Naive B cell (primary cell): ENCODE measurements around the gene CRHR2. TPM values are rescaled to one million over a fixed set of nuclear protein-coding genes. Genes with fewer than 3 reads are reported as not detected.

Experiments
- ATAC-seq, 2 donors: fragments of 150-1000 bp; cut with Tn5 transposase; 2 replicates each; pipeline ENCODE4 v1.10.0; 2021; ENCODE audit warnings: low read depth in 2 of 2, mild to moderate bottlenecking in 2 of 2, moderate library complexity in 2 of 2
- DNase-seq: peaks from one replicate; pipeline ENCODE4 v3.0.0; 2022
- H3K27ac Mint-ChIP-seq, 6 donors: one replicate each; pipeline ENCODE4 v1.8.0; 2020 to 2022; ENCODE audit warnings: mild to moderate bottlenecking in 6 of 6, mixed read lengths in 6 of 6, moderate library complexity in 5 of 6, inconsistent platforms in 2 of 6
- H3K27me3 Mint-ChIP-seq, 3 donors: one replicate each; pipeline ENCODE4 v1.8.0; 2021 to 2022; ENCODE audit warnings: mixed read lengths in 3 of 3, mild to moderate bottlenecking in 1 of 3
- H3K36me3 Mint-ChIP-seq, 2 donors: one replicate each; pipeline ENCODE4 v1.8.0; 2020 to 2022; ENCODE audit warnings: mixed read lengths in 2 of 2, inconsistent platforms in 1 of 2, mild to moderate bottlenecking in 1 of 2
- H3K4me1 Mint-ChIP-seq, 3 donors: one replicate each; pipeline ENCODE4 v1.8.0; 2020 to 2022; ENCODE audit warnings: mixed read lengths in 3 of 3, inconsistent platforms in 1 of 3, mild to moderate bottlenecking in 1 of 3, moderate library complexity in 1 of 3
- H3K4me3 Mint-ChIP-seq, 8 donors: one replicate each; pipeline ENCODE4 v1.8.0; 2020 to 2022; ENCODE audit warnings: mild to moderate bottlenecking in 8 of 8, mixed read lengths in 8 of 8, moderate library complexity in 8 of 8, inconsistent platforms in 2 of 8
- H3K9me3 Mint-ChIP-seq, 7 donors: one replicate each; pipeline ENCODE4 v1.8.0; 2020 to 2022; ENCODE audit warnings: mixed read lengths in 7 of 7, mild to moderate bottlenecking in 5 of 7, inconsistent platforms in 2 of 7, moderate library complexity in 1 of 7
- polyA plus RNA-seq, 6 donors: library from polyadenylated mRNA; unstranded; fragments of 300-500 nt; fragmentation: Illumina TruSeq; gene quantifications; one replicate each; pipeline ENCODE4 v1.2.3, GENCODE V29; 2021; ENCODE audit warnings: low read depth in 6 of 6

Gene CRHR2
- polyA plus RNA-seq, 6 donors from 2014 or later, result not detected

DNA sequence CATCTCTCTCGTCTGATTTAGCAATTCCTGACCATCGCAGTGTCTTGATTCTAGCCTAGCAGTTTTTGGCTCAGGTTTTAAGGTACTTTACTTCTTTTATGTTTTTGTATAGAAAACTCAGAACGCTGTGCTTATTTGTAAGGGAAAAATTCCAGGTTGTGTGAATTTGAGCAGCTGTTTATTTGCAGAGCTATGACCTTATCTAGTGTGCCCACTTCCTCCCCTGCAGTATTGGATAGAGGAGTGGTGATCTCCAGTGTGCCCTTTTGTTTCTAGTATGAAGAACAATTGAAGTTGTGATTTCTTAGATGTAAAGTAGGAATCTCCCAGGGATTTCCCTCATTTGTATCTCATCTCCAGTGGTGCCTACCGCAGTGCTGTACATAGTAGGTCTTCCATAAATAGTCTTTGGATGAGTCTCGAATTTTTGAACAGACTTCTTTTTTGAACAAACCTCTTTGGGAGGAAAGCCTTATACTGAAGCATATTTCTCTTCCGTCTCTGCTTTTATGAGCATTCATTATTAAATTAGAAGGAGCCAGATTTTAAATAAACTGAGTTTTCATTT, 47.5 kb downstream of the CRHR2 start:
- ATAC-seq, result no peak
- H3K4me1 Mint-ChIP-seq, result no peaks in the 10 kb centered on the region
- no peak overlapping the region for H3K4me3 Mint-ChIP-seq
- H3K27me3 Mint-ChIP-seq, result no peaks in the 10 kb centered on the region
- H3K36me3 Mint-ChIP-seq, result peaks cover 27 to 33% of the 10 kb centered on the region in 2 donors
- H3K9me3 Mint-ChIP-seq, result no peaks in the 10 kb centered on the region
- no peak for DNase-seq
- H3K27ac Mint-ChIP-seq, result no peak overlapping the region

DNA sequence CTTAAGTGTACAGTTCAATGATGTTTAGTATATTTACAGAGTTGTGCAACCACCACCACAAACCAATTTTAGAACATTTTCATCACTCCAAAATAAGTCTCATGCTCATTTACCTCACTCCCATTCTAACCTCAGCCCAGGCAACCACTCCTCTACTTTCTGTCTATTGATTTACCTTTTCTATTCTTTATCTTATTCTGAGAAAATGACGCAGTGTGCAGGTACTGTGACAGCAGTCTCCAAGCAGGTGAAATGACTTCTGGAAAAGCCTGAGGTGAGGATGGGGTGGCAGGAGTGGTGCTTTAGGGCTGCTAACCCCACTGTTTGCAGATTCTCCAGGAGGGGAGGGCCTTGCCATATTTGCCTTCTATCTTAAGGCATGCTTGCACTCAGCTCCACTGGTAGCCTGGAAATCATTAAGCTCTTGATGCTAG, 48.0 kb downstream of the CRHR2 start:
- Mint-ChIP-seq H3K27ac (no peak overlapping the region), H3K36me3 (peaks cover 28 to 35% of the 10 kb centered on the region in 2 donors), H3K27me3 (no peaks in the 10 kb centered on the region), H3K4me3 (no peak overlapping the region), H3K9me3 (no peaks in the 10 kb centered on the region), H3K4me1 (no peaks in the 10 kb centered on the region)
- ATAC-seq (no peak), DNase-seq (no peak)

- H3K27me3 Mint-ChIP-seq, result no peaks in the 10 kb centered on the region
- H3K4me3 Mint-ChIP-seq, result no peak overlapping the region
- H3K36me3 Mint-ChIP-seq, result peaks cover 36 to 43% of the 10 kb centered on the region in 2 donors
- no peaks in the 10 kb centered on the region for H3K4me1 Mint-ChIP-seq
- peak overlapping the region in 2 of 6 donors; percentile 69 to 76 for H3K27ac Mint-ChIP-seq
- DNase-seq (no peak), ATAC-seq (no peak)
- H3K9me3 Mint-ChIP-seq, result no peaks in the 10 kb centered on the region
Observed at GRCh38 chr7:30633223-30633622, 49.0 kb downstream of the CRHR2 start.

- DNase-seq (no peak), ATAC-seq (no peak)
- no peaks in the 10 kb centered on the region for H3K4me1 Mint-ChIP-seq
- H3K36me3 Mint-ChIP-seq, result peaks cover 36 to 43% of the 10 kb centered on the region in 2 donors
- no peak overlapping the region for H3K4me3 Mint-ChIP-seq
- H3K27me3 Mint-ChIP-seq, result no peaks in the 10 kb centered on the region
- H3K27ac Mint-ChIP-seq, result no peak overlapping the region
- no peaks in the 10 kb centered on the region for H3K9me3 Mint-ChIP-seq
Observed at GRCh38 chr7:30630986-30631385, 51.3 kb downstream of the CRHR2 start.

GRCh38 chr7:30627026-30627425, 55.2 kb downstream of the CRHR2 start:
- Mint-ChIP-seq H3K4me1 (no peaks in the 10 kb centered on the region), H3K27me3 (no peaks in the 10 kb centered on the region), H3K36me3 (peaks cover 16 to 29% of the 10 kb centered on the region in 2 donors), H3K4me3 (no peak overlapping the region), H3K9me3 (no peaks in the 10 kb centered on the region), H3K27ac (peak overlapping the region in 1 of 6 donors; percentile 44)
- DNase-seq (no peak), ATAC-seq (no peak)

GRCh38 chr7:30625283-30625682, 57.0 kb downstream of the CRHR2 start:
- Mint-ChIP-seq H3K27me3 (no peaks in the 10 kb centered on the region), H3K27ac (no peak overlapping the region), H3K36me3 (peaks cover 18 to 37% of the 10 kb centered on the region in 2 donors), H3K9me3 (no peaks in the 10 kb centered on the region), H3K4me1 (no peaks in the 10 kb centered on the region), H3K4me3 (no peak overlapping the region)
- no peak for ATAC-seq
- no peak for DNase-seq

GRCh38 chr7:30618961-30619360, 63.3 kb downstream of the CRHR2 start:
- Mint-ChIP-seq H3K27me3 (no peaks in the 10 kb centered on the region), H3K27ac (peak overlapping the region in 1 of 6 donors; percentile 88), H3K9me3 (no peaks in the 10 kb centered on the region), H3K36me3 (peaks cover 14 to 29% of the 10 kb centered on the region in 2 donors), H3K4me3 (no peak overlapping the region), H3K4me1 (no peaks in the 10 kb centered on the region)
- ATAC-seq (no peak), DNase-seq (no peak)

- ATAC-seq (no peak), DNase-seq (no peak)
- Mint-ChIP-seq H3K4me3 (no peak overlapping the region), H3K4me1 (peaks cover 0 to 5% (median 5%) of the 10 kb centered on the region in 3 donors), H3K27me3 (no peaks in the 10 kb centered on the region), H3K36me3 (peaks cover 19 to 21% of the 10 kb centered on the region in 2 donors), H3K9me3 (no peaks in the 10 kb centered on the region), H3K27ac (no peak overlapping the region)
Observed at GRCh38 chr7:30618080-30618676, 64.1 kb downstream of the CRHR2 start.

- H3K4me1 Mint-ChIP-seq, result peaks cover 0 to 6% (median 5%) of the 10 kb centered on the region in 3 donors
- no peaks in the 10 kb centered on the region for H3K27me3 Mint-ChIP-seq
- H3K36me3 Mint-ChIP-seq, result peaks cover 20 to 26% of the 10 kb centered on the region in 2 donors
- H3K9me3 Mint-ChIP-seq, result no peaks in the 10 kb centered on the region
- no peak overlapping the region for H3K4me3 Mint-ChIP-seq
- ATAC-seq (no peak), DNase-seq (no peak)
- no peak overlapping the region for H3K27ac Mint-ChIP-seq
Observed at GRCh38 chr7:30617359-30617758, 64.9 kb downstream of the CRHR2 start.

DNA sequence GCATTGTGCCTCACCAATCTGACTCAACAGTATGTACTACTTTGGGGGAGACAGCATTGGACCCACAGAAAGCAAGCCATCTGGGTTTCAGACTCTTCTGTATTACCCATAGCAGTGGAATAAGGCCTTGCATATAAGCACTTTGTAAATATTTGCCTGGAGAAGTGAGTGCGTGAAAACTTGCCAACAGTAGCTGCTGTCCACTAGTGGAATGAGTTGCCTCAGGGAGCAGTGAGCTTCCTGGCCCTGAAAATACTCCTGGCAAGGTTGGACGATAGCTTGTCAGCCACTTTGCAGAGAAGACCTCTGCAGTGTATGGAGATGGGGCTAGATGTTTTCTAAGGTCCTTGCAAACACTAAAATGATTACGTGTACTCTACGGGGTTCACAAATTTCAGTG, 65.9 kb downstream of the CRHR2 start:
- no peak overlapping the region for H3K27ac Mint-ChIP-seq
- H3K4me1 Mint-ChIP-seq, result peaks cover 0 to 6% (median 5%) of the 10 kb centered on the region in 3 donors
- ATAC-seq (no peak), DNase-seq (no peak)
- H3K36me3 Mint-ChIP-seq, result peaks cover 11 to 21% of the 10 kb centered on the region in 2 donors
- H3K27me3 Mint-ChIP-seq, result no peaks in the 10 kb centered on the region
- no peak overlapping the region for H3K4me3 Mint-ChIP-seq
- H3K9me3 Mint-ChIP-seq, result no peaks in the 10 kb centered on the region

DNA sequence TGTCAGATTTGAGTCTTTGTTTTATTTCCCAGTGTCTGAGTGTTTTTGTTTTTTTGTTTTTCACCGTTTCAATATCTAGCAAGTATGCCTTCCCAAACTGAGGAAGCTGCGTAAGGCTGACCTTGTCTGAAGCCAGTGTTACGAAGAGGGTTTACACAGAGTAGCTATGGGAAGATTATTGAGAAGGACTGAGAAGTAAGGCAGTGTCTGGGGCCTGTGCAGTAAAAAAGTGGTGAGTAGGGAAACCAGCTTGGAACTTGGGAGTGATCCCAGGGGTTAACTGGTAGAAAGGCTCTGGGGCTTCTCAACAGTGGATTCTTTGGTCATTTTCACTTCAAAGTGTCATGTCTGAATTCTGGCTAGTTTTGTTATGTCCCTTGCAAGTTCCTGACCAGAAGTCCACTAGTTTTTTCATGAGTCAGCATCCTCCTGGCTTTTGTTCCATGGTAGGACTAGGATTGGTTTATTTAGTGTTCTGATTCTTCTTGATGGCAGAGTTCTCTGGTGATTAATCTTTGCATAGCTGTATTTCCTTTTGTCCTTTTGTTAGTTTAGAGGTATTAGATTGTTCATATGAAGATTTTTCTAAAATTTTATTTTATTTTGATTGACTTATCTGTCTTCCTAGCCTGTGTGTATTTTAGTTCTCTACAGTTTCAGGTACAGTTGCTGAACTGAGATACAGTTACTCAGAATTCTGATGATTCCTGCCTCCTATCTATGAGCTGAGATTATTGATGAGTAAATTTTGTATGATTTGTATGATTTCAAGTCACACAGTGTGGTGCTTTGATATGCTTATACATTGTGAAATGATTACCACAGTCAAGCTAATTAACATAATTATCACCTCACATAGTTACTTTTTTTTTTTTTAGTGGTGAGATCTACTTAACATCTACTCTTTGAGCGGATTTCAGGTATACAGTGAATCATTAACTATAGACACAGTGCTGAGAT, 68.6 kb downstream of the CRHR2 start:
- H3K4me3 Mint-ChIP-seq, result no peak overlapping the region
- H3K9me3 Mint-ChIP-seq, result no peaks in the 10 kb centered on the region
- peaks cover 0 to 11% (median 5%) of the 10 kb centered on the region in 3 donors for H3K4me1 Mint-ChIP-seq
- peaks cover 15 to 35% of the 10 kb centered on the region in 2 donors for H3K36me3 Mint-ChIP-seq
- DNase-seq, result no peak
- H3K27ac Mint-ChIP-seq, result peak overlapping the region in 2 of 6 donors; percentile 5 to 70
- ATAC-seq, result no peak
- no peaks in the 10 kb centered on the region for H3K27me3 Mint-ChIP-seq

GRCh38 chr7:30612658-30613265, 69.5 kb downstream of the CRHR2 start:
- ATAC-seq (no peak), DNase-seq (no peak)
- Mint-ChIP-seq H3K27ac (peak overlapping the region in 2 of 6 donors; percentile 7 to 59), H3K4me1 (peaks cover 0 to 13% (median 5%) of the 10 kb centered on the region in 3 donors), H3K9me3 (no peaks in the 10 kb centered on the region), H3K27me3 (no peaks in the 10 kb centered on the region), H3K4me3 (no peak overlapping the region), H3K36me3 (peaks cover 15 to 35% of the 10 kb centered on the region in 2 donors)

- H3K27ac Mint-ChIP-seq, result no peak overlapping the region
- ATAC-seq (no peak), DNase-seq (no peak)
- H3K27me3 Mint-ChIP-seq, result no peaks in the 10 kb centered on the region
- peaks cover 38 to 55% of the 10 kb centered on the region in 2 donors for H3K36me3 Mint-ChIP-seq
- no peak overlapping the region for H3K4me3 Mint-ChIP-seq
- no peaks in the 10 kb centered on the region for H3K9me3 Mint-ChIP-seq
- H3K4me1 Mint-ChIP-seq, result peaks cover 0 to 7% (median 2%) of the 10 kb centered on the region in 3 donors
Observed at GRCh38 chr7:30605832-30606231, 76.4 kb downstream of the CRHR2 start.
